Epidermal melanocyte (primary cell): Measurements from ENCODE around the gene BCL2L11.
"Not testable (repeated sequence)": the region's sequence is repeated elsewhere in the genome, so short reads cannot be mapped to it uniquely, and the experiment has no call there.

Source experiments
- DNase-seq: peaks from one replicate; pipeline ENCODE4 v3.0.0; 2011; ENCODE audit warnings: low spot score; ENCODE audit not compliant: insufficient read length

Gene BCL2L11

GRCh38 chr2:111120253-111121027, at the start of gene BCL2L11:
Gene BCL2L11, plus strand, starts transcription at chr2:111120914. Its CDS starts 2,832 bp downstream, at chr2:111123746.
- peak; percentile 72 for DNase-seq

GRCh38 chr2:111071600-111072171, 49.0 kb upstream of the BCL2L11 start:
- DNase-seq = peak; percentile 75

- no peak for DNase-seq
These were observed 48.4 kb upstream of the BCL2L11 start for GRCh38 chr2:111072220-111072871.

GRCh38 chr2:111082659-111083058, 38.1 kb upstream of the BCL2L11 start:
- not testable (repeated sequence) for DNase-seq

GRCh38 chr2:111091811-111092211, 28.9 kb upstream of the BCL2L11 start:
- DNase-seq = no peak

- DNase-seq = peak; percentile 58
These were observed 26.0 kb upstream of the BCL2L11 start for GRCh38 chr2:111094691-111095090.

GRCh38 chr2:111095434-111095833, 25.3 kb upstream of the BCL2L11 start:
- no peak for DNase-seq

- no peak for DNase-seq
These were observed 21.3 kb upstream of the BCL2L11 start for GRCh38 chr2:111099402-111099801.

- no peak for DNase-seq
These were observed 20.5 kb upstream of the BCL2L11 start for GRCh38 chr2:111100087-111100764.

- DNase-seq = no peak
These were observed 19.9 kb upstream of the BCL2L11 start for GRCh38 chr2:111100765-111101162.

GRCh38 chr2:111101592-111101991, 19.1 kb upstream of the BCL2L11 start:
- DNase-seq = no peak

- DNase-seq = no peak
These were observed 18.5 kb upstream of the BCL2L11 start for GRCh38 chr2:111102216-111102615.

GRCh38 chr2:111105926-111106325, 14.8 kb upstream of the BCL2L11 start:
- DNase-seq = no peak

- DNase-seq = no peak
These were observed 14.0 kb upstream of the BCL2L11 start for GRCh38 chr2:111106706-111107105.

- DNase-seq = no peak
These were observed 11.9 kb upstream of the BCL2L11 start for GRCh38 chr2:111108745-111109271.

GRCh38 chr2:111111101-111111755, 9.5 kb upstream of the BCL2L11 start:
- DNase-seq = no peak

- no peak for DNase-seq
These were observed 6.9 kb upstream of the BCL2L11 start for GRCh38 chr2:111113838-111114237.

GRCh38 chr2:111116011-111116746, 4.5 kb upstream of the BCL2L11 start:
- DNase-seq = no peak

- DNase-seq = peak; percentile 90
These were observed 3.7 kb upstream of the BCL2L11 start for GRCh38 chr2:111116843-111117597.
